OCI-LY3 (cell line): ENCODE measurements around the gene TANGO6.

Experiments
- CTCF ChIP-seq: fragments of 200-600, 300-600 bp; sonication (generic); IDR thresholded peaks from 2 replicates; pipeline ENCODE4 v1.5.1; 2014; ENCODE audit warnings: antibody characterized with exemption, low read length, low read depth
- EZH2phosphoT487 ChIP-seq: fragments of 200-600 bp; shearing (Covaris generic); IDR thresholded peaks from 2 replicates; pipeline ENCODE4 v1.6.1; 2018; ENCODE audit warnings: antibody characterized with exemption, mixed run types, low read depth

DNA sequence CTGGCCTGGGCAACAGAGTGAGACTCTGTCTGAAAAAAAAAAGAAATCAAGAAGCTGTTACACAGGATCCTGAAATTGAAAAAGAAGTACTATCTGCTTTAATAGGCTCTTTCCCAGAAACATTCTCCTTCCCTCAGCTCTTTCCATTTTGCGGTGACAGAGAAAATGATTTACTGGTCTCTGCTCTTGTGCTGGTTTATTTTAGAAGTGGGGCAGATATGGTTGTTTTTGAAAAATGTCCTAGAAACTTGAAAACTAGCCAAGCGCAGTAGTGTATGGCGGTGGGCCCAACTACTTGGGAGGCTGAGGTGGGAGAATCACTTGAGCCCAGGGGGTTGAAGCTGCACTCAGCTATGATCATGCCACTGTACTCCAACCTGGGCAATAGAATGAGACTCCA is 28.8 kb upstream of the TANGO6 start:
- TF ChIP-seq CTCF (no peak), EZH2phosphoT487 (no peak)
